H1 (cell line): ENCODE measurements around the gene P4HB. TPM values are rescaled to one million over a fixed set of nuclear protein-coding genes. Genes with fewer than 3 reads are reported as not detected.
A peak's percentile ranks its signal among the peaks of the same experiment; 100 is the strongest.

Source experiments
- CTCF ChIA-PET: fragments of 300-600 bp; sonication (Branson Sonifier 250); formaldehyde crosslinking; loops from one replicate; lab custom pipeline; 2021; ENCODE audit not compliant: partially characterized antibody; lab: Charles Lee
- POLR2A ChIA-PET: fragments of 300-600 bp; sonication (Branson Sonifier 250); formaldehyde crosslinking; loops from one replicate; lab custom pipeline; 2021; ENCODE audit warnings: inconsistent platforms; ENCODE audit not compliant: partially characterized antibody; lab: Charles Lee
- DNase-seq, 2 experiments: peaks; one replicate each; pipeline versions ENCODE4 v3.0.0 to v3.0.0-alpha.2; 2010 to 2022; ENCODE audit warnings: low spot score in 2 of 2, low read depth in 1 of 2, mixed read lengths in 1 of 2
- FAIRE-seq: peaks from 2 replicates; lab custom pipeline; 2011; peaks lifted over from hg19 to GRCh38; lab: Jason Lieb, UNC
- H2AFZ ChIP-seq: 2 replicates; pipeline ENCODE4 v1.8.1; 2012; ENCODE audit warnings: low read length, inconsistent platforms
- H2AK5ac ChIP-seq: 2 replicates; pipeline ENCODE4 v1.6.1; 2013; ENCODE audit warnings: low read depth, low read length
- H2BK120ac ChIP-seq: replicated peaks from 2 replicates; pipeline ENCODE3; 2013; ENCODE audit warnings: low read depth, low read length, inconsistent platforms
- H2BK12ac ChIP-seq: 2 replicates; pipeline ENCODE4 v1.6.1; 2013; ENCODE audit warnings: low read depth, low read length
- H2BK15ac ChIP-seq: 2 replicates; pipeline ENCODE4 v1.6.1; 2013; ENCODE audit warnings: low read length
- H2BK20ac ChIP-seq: 2 replicates; pipeline ENCODE4 v1.6.1; 2013; ENCODE audit warnings: low read length
- H2BK5ac ChIP-seq: 2 replicates; pipeline ENCODE4 v1.6.1; 2013; ENCODE audit warnings: low read depth, low read length
- H3K14ac ChIP-seq: 2 replicates; pipeline ENCODE4 v1.6.1; 2013; ENCODE audit warnings: inconsistent platforms; ENCODE audit not compliant: insufficient read length
- H3K18ac ChIP-seq: 2 replicates; pipeline ENCODE4 v1.6.1; 2013; ENCODE audit warnings: low read length; ENCODE audit errors: extremely low read depth
- H3K23ac ChIP-seq: 2 replicates; pipeline ENCODE4 v1.6.1; 2013; ENCODE audit warnings: inconsistent platforms; ENCODE audit not compliant: insufficient read length
- H3K23me2 ChIP-seq: 2 replicates; pipeline ENCODE4 v1.6.1; 2013; ENCODE audit warnings: low read depth, low read length
- H3K27ac ChIP-seq: 2 replicates; pipeline ENCODE4 v1.6.1; 2011; ENCODE audit warnings: low read depth, low read length, inconsistent platforms
- H3K27me3 ChIP-seq, 4 experiments: replicated peaks in 1 of 4; 1 replicate in 1 of 4; 2 replicates in 3 of 4; pipeline versions ENCODE4 v1.6.1 to v1.8.1; 2011 to 2013; ENCODE audit warnings: low read length in 3 of 4, mild to moderate bottlenecking in 3 of 4, inconsistent platforms in 2 of 4, mixed read lengths in 2 of 4, moderate library complexity in 1 of 4; ENCODE audit not compliant: control insufficient read depth in 3 of 4, insufficient read depth in 3 of 4; ENCODE audit errors: extremely low read depth in 1 of 4
- H3K36me3 ChIP-seq, 4 experiments: 2 replicates each; pipeline versions ENCODE4 v1.6.1 to v1.8.1; 2011 to 2013; ENCODE audit warnings: mild to moderate bottlenecking in 4 of 4, low read length in 3 of 4, moderate library complexity in 2 of 4, control low read depth in 1 of 4, inconsistent platforms in 1 of 4; ENCODE audit not compliant: insufficient read depth in 4 of 4, control insufficient read depth in 2 of 4
- H3K4ac ChIP-seq: replicated peaks from 2 replicates; pipeline ENCODE3; 2013; ENCODE audit warnings: low read length, low read depth, mixed read lengths, inconsistent platforms; ENCODE audit not compliant: insufficient read length
- H3K4me1 ChIP-seq, 4 experiments: replicated peaks in 1 of 4; 1 replicate in 1 of 4; 2 replicates in 3 of 4; pipeline versions ENCODE4 v1.6.1 to v1.8.1; 2011 to 2013; ENCODE audit warnings: low read length in 3 of 4, inconsistent platforms in 2 of 4, mixed read lengths in 1 of 4; ENCODE audit not compliant: insufficient read depth in 4 of 4, control insufficient read depth in 3 of 4
- H3K4me2 ChIP-seq, 2 experiments: 2 replicates each; pipeline versions ENCODE4 v1.6.1 to v1.8.1; 2011 to 2013; ENCODE audit warnings: low read depth in 2 of 2, low read length in 2 of 2, control low read depth in 1 of 2, inconsistent platforms in 1 of 2, mild to moderate bottlenecking in 1 of 2; ENCODE audit not compliant: insufficient read depth in 1 of 2
- H3K4me3 ChIP-seq, 4 experiments: fragments of 200-600, 300-600 bp in 1 of 4; sonication (generic), shearing (Covaris generic), sonication (Bioruptor Twin) in 1 of 4; 2 replicates each; pipeline versions ENCODE4 v1.5.1 to v1.8.1; 2011 to 2016; ENCODE audit warnings: low read length in 4 of 4, low read depth in 3 of 4, control low read depth in 2 of 4, inconsistent platforms in 2 of 4, mild to moderate bottlenecking in 2 of 4, mixed read lengths in 1 of 4, moderate library complexity in 1 of 4; ENCODE audit not compliant: insufficient read depth in 2 of 4; ENCODE audit errors: extremely low read depth in 1 of 4
- H3K56ac ChIP-seq: replicated peaks from 2 replicates; pipeline ENCODE3; 2013; ENCODE audit warnings: low read depth, mild to moderate bottlenecking, mixed read lengths, low read length, inconsistent platforms; ENCODE audit not compliant: insufficient read length
- H3K79me1 ChIP-seq: 2 replicates; pipeline ENCODE4 v1.6.1; 2013; ENCODE audit warnings: low read depth, low read length, control low read depth
- H3K79me2 ChIP-seq, 2 experiments: 2 replicates each; pipeline versions ENCODE4 v1.6.1 to v1.8.1; 2012 to 2013; ENCODE audit warnings: low read length in 2 of 2, mild to moderate bottlenecking in 2 of 2, inconsistent platforms in 1 of 2; ENCODE audit not compliant: insufficient read depth in 2 of 2, control insufficient read depth in 1 of 2
- H3K9ac ChIP-seq, 4 experiments: replicated peaks in 1 of 4; 1 replicate in 1 of 4; 2 replicates in 3 of 4; pipeline versions ENCODE4 v1.6.1 to v1.8.1; 2011 to 2013; ENCODE audit warnings: low read depth in 3 of 4, low read length in 3 of 4, control low read depth in 2 of 4, mild to moderate bottlenecking in 2 of 4, moderate library complexity in 2 of 4, inconsistent platforms in 1 of 4; ENCODE audit errors: extremely low read depth in 1 of 4
- H3K9me3 ChIP-seq, 2 experiments: 2 replicates each; pipeline versions ENCODE4 v1.6.1 to v1.8.1; 2012 to 2013; ENCODE audit warnings: mild to moderate bottlenecking in 2 of 2, moderate library complexity in 2 of 2, control low read depth in 1 of 2, inconsistent platforms in 1 of 2, low read depth in 1 of 2, low read length in 1 of 2, mixed read lengths in 1 of 2; ENCODE audit not compliant: insufficient read depth in 2 of 2
- H4K20me1 ChIP-seq, 2 experiments: replicated peaks in 1 of 2; 2 replicates each; pipeline versions ENCODE3 to v1.8.1; 2011 to 2013; ENCODE audit warnings: inconsistent platforms in 2 of 2, low read length in 2 of 2, mild to moderate bottlenecking in 1 of 2; ENCODE audit not compliant: insufficient read depth in 2 of 2, control insufficient read depth in 1 of 2
- H4K5ac ChIP-seq: 2 replicates; pipeline ENCODE4 v1.6.1; 2013; ENCODE audit warnings: low read length, low read depth, mixed read lengths, inconsistent platforms; ENCODE audit not compliant: insufficient read length
- H4K8ac ChIP-seq: 2 replicates; pipeline ENCODE4 v1.8.0; 2013; ENCODE audit warnings: mild to moderate bottlenecking, moderate library complexity, low read length, inconsistent platforms; ENCODE audit not compliant: insufficient read depth; ENCODE audit errors: extremely low read depth
- H4K91ac ChIP-seq: replicated peaks from 2 replicates; pipeline ENCODE3; 2013; ENCODE audit warnings: low read length, mixed read lengths, inconsistent platforms; ENCODE audit not compliant: insufficient read length
- JUND ChIP-seq: IDR thresholded peaks from 2 replicates; pipeline ENCODE4 v1.6.1; 2011; ENCODE audit warnings: mild to moderate bottlenecking, improper control_type of control experiment, low read length
- KDM4A ChIP-seq: IDR thresholded peaks from one replicate; pipeline ENCODE4 v1.7.1; 2012; ENCODE audit warnings: low read depth, mild to moderate bottlenecking, moderate library complexity, low read length, inconsistent platforms; ENCODE audit not compliant: severe bottlenecking
- WGBS, 2 experiments: shearing (Covaris generic) in 1 of 2; methylation state at CpG; one replicate each; pipeline versions ENCODE4 v1.1.6 to v1.1.7; 2013 to 2015; ENCODE audit warnings: low lambda C conversion rate in 2 of 2, mixed read lengths in 2 of 2, inconsistent platforms in 1 of 2, low coverage in 1 of 2, missing lambda C conversion rate in 1 of 2; ENCODE audit not compliant: insufficient replicate concordance in 2 of 2, insufficient coverage in 1 of 2, insufficient read length in 1 of 2; ENCODE audit errors: extremely low coverage in 1 of 2, missing lambda C conversion rate in 1 of 2; 5-methylcytosine and 5-hydroxymethylcytosine counted together
- polyA plus RNA-seq, 7 experiments: library from polyadenylated mRNA; depleted of rRNA in 3 of 7; stranded (reverse) in 5 of 7; unstranded in 2 of 7; fragments of >200 nt in 5 of 7; fragments of 200-250 nt in 2 of 7; gene quantifications; 1 replicate in 5 of 7; 2 replicates in 1 of 7; 4 replicates in 1 of 7; pipeline versions ENCODE4 v1.2.1 to v1.2.3, GENCODE V29; 2011 to 2013; ENCODE audit warnings: missing spikeins in 2 of 7, mixed read lengths in 2 of 7
- total RNA-seq: library from RNA; stranded (reverse); fragmentation: NEBNext Ultra II Directional; extraction: Animal tissue kit (Norgen Biotek cat#: 25700); gene quantifications from 2 replicates; pipeline ENCODE4 v1.2.1, GENCODE V29; 2021

The P4HB gene
- total and polyA plus RNA-seq, 2 of the 8 experiments (the other 6 are each of a cell fraction or from before 2014, with no cell fraction given): 41.4 to 379 TPM

DNA sequence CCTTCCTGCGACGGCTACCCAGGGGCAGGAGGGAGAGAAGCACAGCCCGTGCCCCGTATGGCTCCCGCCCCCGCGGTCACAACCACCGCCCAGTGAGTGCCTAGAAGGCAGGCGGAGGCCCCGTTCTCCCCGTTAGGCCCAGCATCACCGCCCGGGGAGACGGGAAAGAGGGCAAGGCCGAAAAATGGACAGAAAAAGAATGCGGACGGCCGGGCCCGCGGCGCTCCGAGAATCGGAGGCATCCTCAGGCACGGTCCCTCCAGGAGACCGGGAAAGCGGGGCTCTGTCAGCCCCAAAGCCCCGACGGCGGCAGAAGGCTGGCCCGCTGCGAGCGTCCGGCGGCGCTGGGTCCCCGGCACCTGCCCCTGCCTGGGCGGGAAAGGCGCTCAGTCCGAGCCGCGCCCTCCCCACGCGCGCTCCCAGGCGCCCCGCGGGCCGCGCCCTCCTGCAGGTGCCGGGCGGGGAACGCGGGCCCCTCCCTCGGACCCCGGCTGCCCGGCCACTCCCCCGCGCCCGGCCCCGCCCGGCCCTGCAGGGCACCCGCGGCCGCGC is 27.7 kb downstream of the P4HB start:
- Histone ChIP-seq H4K5ac (no peak overlapping the region), H2BK120ac (no peak overlapping the region), H2BK12ac (no peak overlapping the region), H3K4me3 (peak overlapping the region; percentile 67 to 97 (median 78)), H3K9ac (peak overlapping the region; percentile 51 to 78 (median 70); a peak in 6 of 7 replicates), H3K79me1 (peaks cover 13% of the 10 kb centered on the region), H3K27me3 (0 out of 7 replicates have a peak, but pooled peaks cover 0 to 2% (median 0%) of the 10 kb centered on the region in 4 experiments), H3K79me2 (peaks cover 0 to 15% of the 10 kb centered on the region in 2 experiments; a peak in 1 of 4 replicates), H2BK15ac (no peak overlapping the region), H3K14ac (no peak overlapping the region), H3K23ac (no peak overlapping the region), H3K4me1 (peaks cover 0 to 15% (median 8%) of the 10 kb centered on the region in 4 experiments; a peak in 4 of 7 replicates), H2AFZ (no peak overlapping the region; the same call in 1 of the 2 replicates), H3K4ac (no peak overlapping the region), H3K23me2 (peaks cover 8% of the 10 kb centered on the region), H2AK5ac (no peak overlapping the region; the same call in 1 of the 2 replicates), H3K18ac (no peak overlapping the region; the same call in 1 of the 2 replicates), H3K56ac (peak overlapping the region; percentile 77), H4K8ac (no peak overlapping the region; the same call in 1 of the 2 replicates), H3K27ac (no peak overlapping the region; the same call in 1 of the 2 replicates), H3K36me3 (no peaks in the 10 kb centered on the region; a peak in 1 of 8 replicates), H3K4me2 (peak overlapping the region; percentile 73 to 95), H2BK20ac (no peak overlapping the region), H4K91ac (no peak overlapping the region), H2BK5ac (no peak overlapping the region; the same call in 1 of the 2 replicates), H3K9me3 (no peaks in the 10 kb centered on the region), H4K20me1 (peaks cover 0 to 16% of the 10 kb centered on the region in 2 experiments)
- ChIA-PET CTCF (interaction anchor here (1.7 to 2.5 kb wide), 2 partner anchors 11 to 100 kb away, joined by 5 to 9 read pairs; no protein-coding TSS in a partner anchor), POLR2A (interaction anchor here (0.8 to 5.0 kb wide), 21 partner anchors 8 to 167 kb away, joined by 3 to 37 read pairs (median 5); partner anchors contain the start of genes ARHGDIA, CCDC137, MRPL12 and OXLD1)
- TF ChIP-seq JUND (no peak), KDM4A (peak; percentile 64)
- DNase-seq: peak in 1 of 2 experiments; percentile 71
- 2% methylated on average over 28 of the region's 65 CpGs; no CpG with 5 or more reads in 1 of the 2 experiments for WGBS, 2 experiments
- FAIRE-seq: no peak
